Transverse colon (tissue), 4 donors: ENCODE results near the gene RUNX1. TPM values are rescaled to one million over a fixed set of nuclear protein-coding genes. Genes with fewer than 3 reads are reported as not detected.

ENCODE experiments used
- DNase-seq: peaks from one replicate; pipeline ENCODE4 v3.0.0-alpha.2; 2019
- H3K27ac ChIP-seq, 4 donors: fragments of 200-600 bp; sonication (generic); 2 replicates each; pipeline ENCODE4 v1.5.1; 2016 to 2018; ENCODE audit warnings: inconsistent platforms in 4 of 4
- H3K27me3 ChIP-seq: fragments of 200-600 bp; sonication (generic); 2 replicates; pipeline ENCODE4 v1.5.1; 2017; ENCODE audit warnings: inconsistent platforms
- H3K36me3 ChIP-seq, 4 donors: fragments of 200-600 bp; sonication (generic); 2 replicates each; pipeline ENCODE4 v1.5.1; 2017 to 2019; ENCODE audit warnings: inconsistent platforms in 4 of 4
- H3K4me1 ChIP-seq, 4 donors: fragments of 200-600 bp; sonication (generic); 2 replicates each; pipeline ENCODE4 v1.5.1; 2017 to 2020; ENCODE audit warnings: inconsistent platforms in 4 of 4
- H3K4me3 ChIP-seq, 4 donors: fragments of 200-600 bp; sonication (generic); 1 replicate in 1 of 4; 2 replicates in 3 of 4; pipeline versions ENCODE4 v1.5.1 to v1.6.1; 2017 to 2019; ENCODE audit warnings: inconsistent platforms in 4 of 4
- H3K9me3 ChIP-seq, 2 donors: fragments of 200-600 bp; sonication (generic); 2 replicates each; pipeline ENCODE4 v1.5.1; 2017 to 2019; ENCODE audit warnings: inconsistent platforms in 2 of 2
- EP300 ChIP-seq: sonication (generic); formaldehyde crosslinking; IDR thresholded peaks from one replicate; pipeline ENCODE4 v1.6.1; 2017; ENCODE audit warnings: antibody characterized with exemption, low read depth
- POLR2A ChIP-seq: fragments of 450-650 bp; IDR thresholded peaks from one replicate; pipeline ENCODE4 v1.6.1; 2016; ENCODE audit warnings: antibody characterized with exemption, mild to moderate bottlenecking, moderate library complexity
- POLR2AphosphoS5 ChIP-seq, 3 donors: sonication (generic); formaldehyde crosslinking; IDR thresholded peaks; one replicate each; pipeline ENCODE4 v1.6.1; 2016; ENCODE audit warnings: antibody characterized with exemption in 3 of 3
- WGBS, 2 donors: methylation state at CpG; one replicate each; pipeline ENCODE4 v1.1.5; 2018; ENCODE audit warnings: low coverage in 1 of 2; 5-methylcytosine and 5-hydroxymethylcytosine counted together
- in situ Hi-C, 4 donors: fragments of 200-750 bp; cut with MboI; loops; one replicate each; pipeline versions ENCODE4 v1.15.0 to v1.15.1; 2017; ENCODE audit warnings: low sequenced_read_pairs in 3 of 4, low pct_ligation_motif_present in 1 of 4, low pct_unique_long_range_greater_than_20kb in 1 of 4
- intact Hi-C: fragments of 100-400 bp; cut with DNase I; formaldehyde crosslinking; loops from one replicate; pipeline ENCODE4 v1.15.1; 2023; ENCODE audit warnings: low total_unique reads
- total RNA-seq, 4 donors: library from RNA; depleted of rRNA; stranded (reverse); fragments of >200 nt; gene quantifications; one replicate each; pipeline ENCODE4 v1.1.0, GENCODE V29; 2016
- TF ChIP-seq, protein P1 (sequence below), 5 experiments: fragments of 200-600 bp in 3 of 5; fragments of 450-650 bp in 2 of 5; sonication (generic) in 3 of 5; IDR thresholded peaks; 1 replicate in 2 of 5; 2 replicates in 3 of 5; pipeline ENCODE4 v1.5.1; 2016 to 2017; ENCODE audit warnings: antibody characterized with exemption in 5 of 5, inconsistent platforms in 3 of 5, mild to moderate bottlenecking in 2 of 5, moderate library complexity in 1 of 5

Gene RUNX1
- total RNA-seq, 4 donors from 2014 or later = 8.3 to 60.1 (median 34.7) TPM

GRCh38 chr21:34928637-34929036, 120.5 kb downstream of the RUNX1 start:
- Histone ChIP-seq H3K4me3 (no peak overlapping the region), H3K27ac (no peak overlapping the region), H3K36me3 (no peaks in the 10 kb centered on the region), H3K27me3 (no peaks in the 10 kb centered on the region), H3K9me3 (no peaks in the 10 kb centered on the region), H3K4me1 (peaks cover 0 to 14% (median 3%) of the 10 kb centered on the region in 4 donors)
- TF ChIP-seq, protein P1, sequence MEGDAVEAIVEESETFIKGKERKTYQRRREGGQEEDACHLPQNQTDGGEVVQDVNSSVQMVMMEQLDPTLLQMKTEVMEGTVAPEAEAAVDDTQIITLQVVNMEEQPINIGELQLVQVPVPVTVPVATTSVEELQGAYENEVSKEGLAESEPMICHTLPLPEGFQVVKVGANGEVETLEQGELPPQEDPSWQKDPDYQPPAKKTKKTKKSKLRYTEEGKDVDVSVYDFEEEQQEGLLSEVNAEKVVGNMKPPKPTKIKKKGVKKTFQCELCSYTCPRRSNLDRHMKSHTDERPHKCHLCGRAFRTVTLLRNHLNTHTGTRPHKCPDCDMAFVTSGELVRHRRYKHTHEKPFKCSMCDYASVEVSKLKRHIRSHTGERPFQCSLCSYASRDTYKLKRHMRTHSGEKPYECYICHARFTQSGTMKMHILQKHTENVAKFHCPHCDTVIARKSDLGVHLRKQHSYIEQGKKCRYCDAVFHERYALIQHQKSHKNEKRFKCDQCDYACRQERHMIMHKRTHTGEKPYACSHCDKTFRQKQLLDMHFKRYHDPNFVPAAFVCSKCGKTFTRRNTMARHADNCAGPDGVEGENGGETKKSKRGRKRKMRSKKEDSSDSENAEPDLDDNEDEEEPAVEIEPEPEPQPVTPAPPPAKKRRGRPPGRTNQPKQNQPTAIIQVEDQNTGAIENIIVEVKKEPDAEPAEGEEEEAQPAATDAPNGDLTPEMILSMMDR (IDR thresholded peaks at IDR 0.05) = no peak
- TF ChIP-seq POLR2AphosphoS5 (IDR thresholded peaks at IDR 0.05) (no peak), EP300 (no peak), POLR2A (no peak)
- no peak for DNase-seq
- in situ Hi-C loops (no loop called here), intact Hi-C loops (no loop called here)
- WGBS, 2 donors = 88 to 93% methylated on average over 3 to 4 of the region's 4 CpGs

- WGBS, 2 donors = 80 to 100% methylated on average over 1 to 2 of the region's 2 CpGs
- intact Hi-C loops (no loop called here), in situ Hi-C loops (no loop called here)
- no peak for DNase-seq
- Histone ChIP-seq H3K27me3 (no peaks in the 10 kb centered on the region), H3K4me1 (peaks cover 0 to 9% (median 3%) of the 10 kb centered on the region in 4 donors), H3K36me3 (no peaks in the 10 kb centered on the region), H3K9me3 (no peaks in the 10 kb centered on the region), H3K4me3 (no peak overlapping the region), H3K27ac (no peak overlapping the region)
- TF ChIP-seq, protein P1 (IDR thresholded peaks at IDR 0.05) = no peak
- TF ChIP-seq POLR2AphosphoS5 (IDR thresholded peaks at IDR 0.05) (no peak), POLR2A (no peak), EP300 (no peak)
These were observed 121.1 kb downstream of the RUNX1 start for GRCh38 chr21:34927992-34928391.

DNA sequence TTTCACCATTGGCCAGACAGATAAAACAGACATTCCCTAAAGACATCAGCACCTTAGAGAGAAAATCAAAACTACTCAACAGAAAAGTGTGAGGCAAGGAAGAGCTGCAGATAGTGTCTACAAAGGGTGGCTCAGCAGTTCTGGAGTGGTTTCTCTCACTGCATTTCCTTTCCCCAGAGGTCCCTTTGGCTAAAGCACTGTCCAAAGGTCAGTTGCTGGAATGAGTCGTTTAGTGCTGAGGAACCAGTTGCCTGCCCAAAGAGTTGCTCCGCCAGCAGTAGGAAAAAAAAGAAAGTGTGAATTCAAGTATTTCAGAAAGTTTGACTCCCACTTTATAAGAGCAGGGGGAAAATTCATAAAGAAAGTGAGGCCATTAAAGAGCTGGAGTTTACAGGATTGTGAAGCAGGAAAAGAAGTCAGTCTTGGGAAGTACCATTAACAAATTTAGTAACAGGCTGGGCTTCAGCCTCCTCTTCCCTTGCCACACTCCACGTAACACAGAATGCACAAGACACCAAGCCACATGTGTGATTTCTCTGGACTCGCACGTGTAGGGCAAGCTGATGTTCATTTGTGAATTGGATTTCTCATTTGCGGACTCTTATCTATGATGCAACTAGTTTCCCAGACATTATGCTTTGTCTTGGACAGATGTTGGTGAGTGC, 122.2 kb downstream of the RUNX1 start:
- peak; percentile 56 for DNase-seq
- TF ChIP-seq POLR2AphosphoS5 (IDR thresholded peaks at IDR 0.05) = no peak
- TF ChIP-seq, protein P1 (IDR thresholded peaks at IDR 0.05) = peak in 2 of 5 experiments; percentile 15
- no peak for TF ChIP-seq EP300
- Histone ChIP-seq H3K36me3 (no peaks in the 10 kb centered on the region), H3K9me3 (no peaks in the 10 kb centered on the region), H3K27me3 (no peaks in the 10 kb centered on the region), H3K27ac (no peak overlapping the region), H3K4me3 (no peak overlapping the region), H3K4me1 (peaks cover 0 to 9% (median 3%) of the 10 kb centered on the region in 4 donors)
- in situ Hi-C loops = no loop called here
- intact Hi-C loops = no loop called here
- WGBS, 2 donors = 63% methylated on average over 6 of the region's 6 CpGs; no CpG with 5 or more reads in 1 of the 2 donors

GRCh38 chr21:34925597-34925996, 123.5 kb downstream of the RUNX1 start:
- no peak for TF ChIP-seq POLR2AphosphoS5 (IDR thresholded peaks at IDR 0.05)
- no peak for TF ChIP-seq POLR2A
- H3K27me3 ChIP-seq = no peaks in the 10 kb centered on the region

More at GRCh38 chr21:34925597-34925996, 123.5 kb downstream of the RUNX1 start:
- in situ Hi-C loops = no loop called here
- Histone ChIP-seq H3K4me3 (no peak overlapping the region), H3K36me3 (no peaks in the 10 kb centered on the region), H3K27ac (no peak overlapping the region), H3K4me1 (peaks cover 0 to 9% (median 3%) of the 10 kb centered on the region in 4 donors), H3K9me3 (no peaks in the 10 kb centered on the region)
- DNase-seq = no peak
- intact Hi-C loops = no loop called here
- WGBS, 2 donors = 77 to 81% methylated on average over 3 to 4 of the region's 4 CpGs
